ENCODE data around the gene LAMA3.

The LAMA3 gene

DNA sequence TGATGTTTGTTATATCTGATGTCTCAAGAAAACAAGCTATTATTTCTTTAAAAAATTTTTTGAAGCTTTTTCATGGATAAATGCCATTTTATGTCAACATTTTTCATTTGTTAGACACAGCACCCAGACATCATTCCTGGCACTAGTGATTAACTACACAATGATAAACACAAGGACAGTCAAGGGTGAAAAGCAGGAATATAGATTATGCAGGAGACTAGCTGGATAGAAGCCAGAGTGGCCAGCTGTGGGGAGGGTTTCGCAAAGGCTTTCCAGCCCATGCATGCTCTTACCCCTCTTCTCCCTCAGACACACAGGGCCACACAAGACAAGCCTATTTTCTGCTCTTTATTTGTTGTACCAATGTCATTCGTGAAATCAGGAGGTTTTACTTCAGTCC is 198.2 kb downstream of the LAMA3 start:
- Histone ChIP-seq H3K4me3 (ENCODE audit: low read length in 2 of 2) (no peak overlapping the region), H3K36me3 (ENCODE audit: control insufficient read depth in 2 of 2, insufficient read depth in 2 of 2, low read length in 2 of 2) (no peaks in the 10 kb centered on the region), H3K27me3 (ENCODE audit: control insufficient read depth in 1 of 2, insufficient read depth in 2 of 2, low read length in 2 of 2) (no peaks in the 10 kb centered on the region)

DNA sequence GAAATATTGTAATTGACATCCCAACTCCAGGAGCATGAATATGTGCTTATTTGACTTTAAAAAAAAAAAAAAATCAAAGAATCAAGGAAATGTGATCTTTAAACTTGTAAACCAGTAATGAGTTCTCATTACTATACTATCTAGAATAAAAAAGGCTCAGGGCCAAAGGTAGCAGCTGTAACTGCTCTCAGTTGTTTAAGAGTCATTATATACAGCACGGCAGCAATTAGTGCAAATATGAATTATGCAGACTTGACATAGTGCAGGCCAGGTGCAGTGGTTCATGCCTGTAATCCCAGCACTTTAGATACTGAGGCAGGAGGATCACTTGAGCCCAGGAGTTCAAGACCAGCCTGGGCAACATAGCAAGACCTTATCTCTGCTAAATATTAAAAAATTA is 199.6 kb downstream of the LAMA3 start:
- no peaks in the 10 kb centered on the region for H3K36me3 ChIP-seq (ENCODE audit: control insufficient read depth in 2 of 2, insufficient read depth in 2 of 2, low read length in 2 of 2)

More for the DNA sequence above, 198.2 kb downstream of the LAMA3 start:
- no peak overlapping the region for H3K27ac ChIP-seq (ENCODE audit: low read length)
- H3K4me1 ChIP-seq (ENCODE audit: control insufficient read depth, insufficient read depth, low read length): no peaks in the 10 kb centered on the region
- no peak overlapping the region for H3K9ac ChIP-seq (ENCODE audit: low read length in 2 of 2)
- H3K9me3 ChIP-seq (ENCODE audit: control insufficient read depth in 2 of 2, low read length in 2 of 2): no peaks in the 10 kb centered on the region

DNA sequence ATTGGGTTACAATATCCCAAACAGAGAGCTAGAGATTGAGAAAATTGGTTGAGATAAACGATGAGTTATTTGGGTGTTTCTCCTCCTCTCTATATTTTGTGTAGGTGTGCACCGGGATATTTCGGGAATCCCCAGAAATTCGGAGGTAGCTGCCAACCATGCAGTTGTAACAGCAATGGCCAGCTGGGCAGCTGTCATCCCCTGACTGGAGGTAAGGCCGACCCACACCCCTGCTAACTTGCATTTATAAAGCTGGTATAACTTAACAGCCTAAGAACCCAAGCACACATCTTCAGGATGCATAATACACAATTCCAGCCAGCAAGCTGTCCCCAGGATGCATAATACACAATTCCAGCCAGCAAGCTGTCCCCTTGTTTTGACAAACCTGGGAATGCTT is 200.7 kb downstream of the LAMA3 start:
- Histone ChIP-seq H3K27ac (ENCODE audit: low read length) (no peak overlapping the region), H3K36me3 (ENCODE audit: control insufficient read depth in 2 of 2, insufficient read depth in 2 of 2, low read length in 2 of 2) (no peaks in the 10 kb centered on the region), H3K27me3 (ENCODE audit: control insufficient read depth in 1 of 2, insufficient read depth in 2 of 2, low read length in 2 of 2) (no peaks in the 10 kb centered on the region), H3K9me3 (ENCODE audit: control insufficient read depth in 2 of 2, low read length in 2 of 2) (no peaks in the 10 kb centered on the region), H3K4me1 (ENCODE audit: control insufficient read depth, insufficient read depth, low read length) (no peaks in the 10 kb centered on the region), H3K4me3 (ENCODE audit: low read length in 2 of 2) (no peak overlapping the region), H3K9ac (ENCODE audit: low read length in 2 of 2) (no peak overlapping the region)

More for the DNA sequence above, 199.6 kb downstream of the LAMA3 start:
- Histone ChIP-seq H3K9ac (ENCODE audit: low read length in 2 of 2) (no peak overlapping the region), H3K9me3 (ENCODE audit: control insufficient read depth in 2 of 2, low read length in 2 of 2) (no peaks in the 10 kb centered on the region), H3K27me3 (ENCODE audit: control insufficient read depth in 1 of 2, insufficient read depth in 2 of 2, low read length in 2 of 2) (no peaks in the 10 kb centered on the region), H3K4me1 (ENCODE audit: control insufficient read depth, insufficient read depth, low read length) (no peaks in the 10 kb centered on the region), H3K27ac (ENCODE audit: low read length) (no peak overlapping the region), H3K4me3 (ENCODE audit: low read length in 2 of 2) (no peak overlapping the region)

DNA sequence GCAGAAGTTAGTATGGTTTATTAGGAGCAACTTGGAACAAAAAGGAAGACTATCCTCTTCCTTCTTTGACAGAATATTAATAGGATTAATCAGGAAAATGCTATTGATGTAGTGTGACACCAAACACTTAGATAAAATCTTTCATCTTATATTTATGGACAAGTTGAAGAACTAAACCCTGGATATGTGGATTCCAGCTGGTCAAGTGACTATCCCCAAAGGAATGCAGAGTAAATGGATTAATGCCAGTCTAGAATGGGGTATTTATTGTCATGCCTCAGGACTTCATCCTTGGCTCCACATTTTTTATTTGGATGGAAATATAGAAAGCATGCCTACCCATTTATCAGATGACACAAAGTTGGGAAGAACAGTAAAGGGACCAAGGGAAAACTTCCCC is 201.3 kb downstream of the LAMA3 start:
- no peaks in the 10 kb centered on the region for H3K9me3 ChIP-seq (ENCODE audit: control insufficient read depth in 2 of 2, low read length in 2 of 2)

DNA sequence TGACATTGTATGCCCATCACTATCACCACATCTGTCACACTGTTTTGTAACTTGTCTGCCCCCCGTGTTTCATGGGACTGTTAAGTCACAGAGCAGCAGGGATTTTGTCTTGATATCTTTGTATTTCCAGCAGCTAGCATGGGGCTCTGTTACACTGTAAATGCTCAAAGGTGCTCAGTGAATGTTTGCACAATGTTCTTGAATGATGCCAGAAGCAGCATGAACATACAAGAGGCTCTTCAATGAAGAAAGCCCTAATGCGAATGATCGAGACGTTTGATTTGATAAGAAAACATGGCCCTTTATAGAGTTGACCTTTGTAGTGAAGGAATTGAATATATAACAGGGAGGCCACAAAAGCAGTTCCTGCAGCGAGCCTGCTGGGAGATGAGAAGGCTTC is 204.4 kb downstream of the LAMA3 start:
- H3K9ac ChIP-seq (ENCODE audit: low read length in 2 of 2): no peak overlapping the region
- no peaks in the 10 kb centered on the region for H3K9me3 ChIP-seq (ENCODE audit: control insufficient read depth in 2 of 2, low read length in 2 of 2)
- H3K27ac ChIP-seq (ENCODE audit: low read length): no peak overlapping the region
- no peaks in the 10 kb centered on the region for H3K4me1 ChIP-seq (ENCODE audit: control insufficient read depth, insufficient read depth, low read length)
- no peaks in the 10 kb centered on the region for H3K36me3 ChIP-seq (ENCODE audit: control insufficient read depth in 2 of 2, insufficient read depth in 2 of 2, low read length in 2 of 2)
- H3K27me3 ChIP-seq (ENCODE audit: control insufficient read depth in 1 of 2, insufficient read depth in 2 of 2, low read length in 2 of 2): no peaks in the 10 kb centered on the region
- no peak overlapping the region for H3K4me3 ChIP-seq (ENCODE audit: low read length in 2 of 2)

More for the DNA sequence above, 201.3 kb downstream of the LAMA3 start:
- H3K4me1 ChIP-seq (ENCODE audit: control insufficient read depth, insufficient read depth, low read length): no peaks in the 10 kb centered on the region
- H3K4me3 ChIP-seq (ENCODE audit: low read length in 2 of 2): no peak overlapping the region
- H3K27ac ChIP-seq (ENCODE audit: low read length): no peak overlapping the region
- no peak overlapping the region for H3K9ac ChIP-seq (ENCODE audit: low read length in 2 of 2)
- H3K36me3 ChIP-seq (ENCODE audit: control insufficient read depth in 2 of 2, insufficient read depth in 2 of 2, low read length in 2 of 2): no peaks in the 10 kb centered on the region
- H3K27me3 ChIP-seq (ENCODE audit: control insufficient read depth in 1 of 2, insufficient read depth in 2 of 2, low read length in 2 of 2): no peaks in the 10 kb centered on the region

DNA sequence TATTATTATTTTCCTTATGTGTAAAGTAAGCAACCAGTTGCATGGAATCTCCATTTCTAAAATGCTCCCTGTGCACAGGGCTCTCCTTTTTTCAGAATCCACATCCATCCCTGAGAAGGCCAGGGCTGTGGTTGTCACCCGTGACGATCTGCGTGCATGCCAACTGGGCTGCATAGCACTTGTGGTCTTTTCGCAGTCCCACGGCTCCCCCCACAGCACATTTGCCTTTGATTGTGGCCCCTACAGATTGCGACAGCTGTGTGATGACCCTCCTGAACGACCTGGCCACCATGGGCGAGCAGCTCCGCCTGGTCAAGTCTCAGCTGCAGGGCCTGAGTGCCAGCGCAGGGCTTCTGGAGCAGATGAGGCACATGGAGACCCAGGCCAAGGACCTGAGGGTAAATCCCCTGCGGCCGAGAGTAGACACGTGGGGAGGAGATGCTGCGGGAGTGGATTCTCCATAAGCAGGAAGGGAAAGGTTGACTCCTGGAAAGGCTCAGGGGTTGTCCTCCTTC is 205.5 kb downstream of the LAMA3 start:
- Histone ChIP-seq H3K27ac (ENCODE audit: low read length) (no peak overlapping the region), H3K9me3 (ENCODE audit: control insufficient read depth in 2 of 2, low read length in 2 of 2) (no peaks in the 10 kb centered on the region), H3K27me3 (ENCODE audit: control insufficient read depth in 1 of 2, insufficient read depth in 2 of 2, low read length in 2 of 2) (no peaks in the 10 kb centered on the region), H3K9ac (ENCODE audit: low read length in 2 of 2) (no peak overlapping the region), H3K4me1 (ENCODE audit: control insufficient read depth, insufficient read depth, low read length) (no peaks in the 10 kb centered on the region), H3K4me3 (ENCODE audit: low read length in 2 of 2) (no peak overlapping the region), H3K36me3 (ENCODE audit: control insufficient read depth in 2 of 2, insufficient read depth in 2 of 2, low read length in 2 of 2) (no peaks in the 10 kb centered on the region)

DNA sequence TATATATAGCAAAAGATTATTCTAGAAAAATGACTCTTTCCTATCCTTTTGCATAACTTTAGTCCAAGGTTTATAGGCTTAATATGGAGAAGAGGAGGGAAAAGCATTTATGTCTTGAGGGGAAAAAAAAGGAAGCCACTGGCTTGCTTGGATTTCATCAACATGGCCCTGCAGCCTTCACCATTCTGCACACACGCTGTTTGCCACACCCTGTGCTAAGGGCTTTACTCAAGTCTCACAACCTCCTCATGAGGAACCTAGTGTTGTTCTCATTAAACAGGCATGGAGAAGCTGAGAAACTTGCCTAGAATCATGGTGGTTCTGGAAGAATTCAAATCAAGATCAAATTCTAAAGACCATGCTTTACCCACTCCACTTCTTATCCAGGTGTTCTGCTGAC is 208.0 kb downstream of the LAMA3 start:
- Histone ChIP-seq H3K9ac (ENCODE audit: low read length in 2 of 2) (no peak overlapping the region), H3K27ac (ENCODE audit: low read length) (no peak overlapping the region), H3K27me3 (ENCODE audit: control insufficient read depth in 1 of 2, insufficient read depth in 2 of 2, low read length in 2 of 2) (no peaks in the 10 kb centered on the region), H3K4me3 (ENCODE audit: low read length in 2 of 2) (no peak overlapping the region), H3K4me1 (ENCODE audit: control insufficient read depth, insufficient read depth, low read length) (no peaks in the 10 kb centered on the region), H3K36me3 (ENCODE audit: control insufficient read depth in 2 of 2, insufficient read depth in 2 of 2, low read length in 2 of 2) (no peaks in the 10 kb centered on the region), H3K9me3 (ENCODE audit: control insufficient read depth in 2 of 2, low read length in 2 of 2) (no peaks in the 10 kb centered on the region)

DNA sequence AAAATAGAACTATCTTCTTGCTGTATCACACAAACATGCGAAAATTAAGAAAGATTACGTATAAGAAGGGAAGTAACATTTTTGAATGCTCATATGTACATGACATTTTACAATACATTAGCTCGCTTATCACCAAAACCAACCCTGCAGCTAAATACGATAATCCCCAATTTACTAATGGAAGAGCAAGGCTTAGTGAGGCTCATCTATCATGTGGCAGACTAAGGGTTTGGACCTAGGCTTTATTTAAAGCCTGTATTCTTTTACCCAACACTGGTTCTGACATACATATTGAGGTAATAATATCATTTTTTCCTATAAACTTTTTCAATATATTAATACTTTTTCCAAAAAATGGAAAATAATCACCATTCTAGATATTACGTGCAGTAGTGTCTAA is 208.5 kb downstream of the LAMA3 start:
- Histone ChIP-seq H3K4me1 (ENCODE audit: control insufficient read depth, insufficient read depth, low read length) (no peaks in the 10 kb centered on the region), H3K9ac (ENCODE audit: low read length in 2 of 2) (no peak overlapping the region), H3K9me3 (ENCODE audit: control insufficient read depth in 2 of 2, low read length in 2 of 2) (no peaks in the 10 kb centered on the region), H3K27me3 (ENCODE audit: control insufficient read depth in 1 of 2, insufficient read depth in 2 of 2, low read length in 2 of 2) (no peaks in the 10 kb centered on the region), H3K27ac (ENCODE audit: low read length) (no peak overlapping the region), H3K36me3 (ENCODE audit: control insufficient read depth in 2 of 2, insufficient read depth in 2 of 2, low read length in 2 of 2) (no peaks in the 10 kb centered on the region), H3K4me3 (ENCODE audit: low read length in 2 of 2) (no peak overlapping the region)

DNA sequence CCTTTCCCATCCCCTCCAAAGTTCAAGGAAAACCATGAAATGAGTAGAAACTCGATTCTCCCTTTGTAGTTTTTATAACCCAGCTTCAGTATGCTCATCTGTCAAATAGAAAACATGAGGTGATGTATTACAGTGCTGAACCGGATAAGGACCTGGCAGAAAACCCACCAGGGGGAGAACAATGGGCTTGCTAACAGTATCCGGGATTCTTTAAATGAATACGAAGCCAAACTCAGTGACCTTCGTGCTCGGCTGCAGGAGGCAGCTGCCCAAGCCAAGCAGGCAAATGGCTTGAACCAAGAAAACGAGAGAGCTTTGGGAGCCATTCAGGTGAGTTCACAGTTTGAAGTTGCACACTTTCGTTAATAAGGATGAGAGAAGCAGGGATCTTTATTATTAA is 211.7 kb downstream of the LAMA3 start:
- Histone ChIP-seq H3K4me1 (ENCODE audit: control insufficient read depth, insufficient read depth, low read length) (no peaks in the 10 kb centered on the region), H3K4me3 (ENCODE audit: low read length in 2 of 2) (no peak overlapping the region), H3K36me3 (ENCODE audit: control insufficient read depth in 2 of 2, insufficient read depth in 2 of 2, low read length in 2 of 2) (no peaks in the 10 kb centered on the region), H3K27me3 (ENCODE audit: control insufficient read depth in 1 of 2, insufficient read depth in 2 of 2, low read length in 2 of 2) (no peaks in the 10 kb centered on the region), H3K9me3 (ENCODE audit: control insufficient read depth in 2 of 2, low read length in 2 of 2) (no peaks in the 10 kb centered on the region), H3K9ac (ENCODE audit: low read length in 2 of 2) (no peak overlapping the region), H3K27ac (ENCODE audit: low read length) (no peak overlapping the region)

DNA sequence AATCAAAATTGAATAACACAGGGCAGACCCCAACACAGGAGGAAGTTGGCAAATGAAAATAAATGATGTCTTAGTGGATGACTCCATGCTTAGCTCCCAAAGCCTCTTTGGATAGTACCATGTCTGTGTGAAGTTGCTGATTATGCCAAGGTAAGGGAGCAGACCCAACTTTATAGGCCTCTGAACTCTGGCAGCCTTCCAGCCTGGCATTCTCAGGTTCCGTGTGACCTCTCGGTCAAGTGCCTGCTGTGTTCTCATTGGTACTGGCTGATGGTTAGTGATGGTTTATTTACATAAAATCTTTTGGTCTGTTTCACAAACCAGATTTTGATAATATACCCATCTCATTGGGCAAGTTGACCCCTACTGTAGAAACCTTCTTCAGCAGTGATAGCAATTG is 213.1 kb downstream of the LAMA3 start:
- Histone ChIP-seq H3K9me3 (ENCODE audit: control insufficient read depth in 2 of 2, low read length in 2 of 2) (no peaks in the 10 kb centered on the region), H3K27ac (ENCODE audit: low read length) (no peak overlapping the region), H3K27me3 (ENCODE audit: control insufficient read depth in 1 of 2, insufficient read depth in 2 of 2, low read length in 2 of 2) (no peaks in the 10 kb centered on the region), H3K36me3 (ENCODE audit: control insufficient read depth in 2 of 2, insufficient read depth in 2 of 2, low read length in 2 of 2) (no peaks in the 10 kb centered on the region), H3K4me3 (ENCODE audit: low read length in 2 of 2) (no peak overlapping the region), H3K4me1 (ENCODE audit: control insufficient read depth, insufficient read depth, low read length) (no peaks in the 10 kb centered on the region), H3K9ac (ENCODE audit: low read length in 2 of 2) (no peak overlapping the region)

DNA sequence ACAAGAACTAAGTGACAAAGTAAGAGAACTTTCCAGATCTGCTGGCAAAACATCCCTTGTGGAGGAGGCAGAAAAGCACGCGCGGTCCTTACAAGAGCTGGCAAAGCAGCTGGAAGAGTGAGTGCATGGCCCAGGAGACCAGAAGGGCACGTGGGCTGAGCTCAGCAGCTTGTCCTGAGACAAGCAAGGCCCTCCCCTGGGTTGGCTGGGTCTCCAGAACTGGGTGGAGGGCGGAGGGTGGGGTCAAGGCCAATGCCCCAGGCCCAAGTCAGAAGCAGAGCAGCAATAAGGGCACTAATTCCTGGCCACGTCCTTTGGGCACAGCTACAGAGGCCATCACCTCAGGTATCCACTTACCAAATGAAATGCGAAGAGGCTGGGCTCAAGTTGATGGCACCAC is 214.7 kb downstream of the LAMA3 start:
- Histone ChIP-seq H3K9me3 (ENCODE audit: control insufficient read depth in 2 of 2, low read length in 2 of 2) (peaks cover 0 to 2% of the 10 kb centered on the region in 2 donors), H3K27me3 (ENCODE audit: control insufficient read depth in 1 of 2, insufficient read depth in 2 of 2, low read length in 2 of 2) (no peaks in the 10 kb centered on the region), H3K4me1 (ENCODE audit: control insufficient read depth, insufficient read depth, low read length) (no peaks in the 10 kb centered on the region), H3K27ac (ENCODE audit: low read length) (no peak overlapping the region), H3K36me3 (ENCODE audit: control insufficient read depth in 2 of 2, insufficient read depth in 2 of 2, low read length in 2 of 2) (no peaks in the 10 kb centered on the region), H3K4me3 (ENCODE audit: low read length in 2 of 2) (no peak overlapping the region), H3K9ac (ENCODE audit: low read length in 2 of 2) (no peak overlapping the region)
